ENCODE results near the gene DNM3.
"Not testable (repeated sequence)": the region's sequence is repeated elsewhere in the genome, so short reads cannot be mapped to it uniquely, and the experiment has no call there.

DNM3 gene

GRCh38 chr1:172360511-172360910 is 519.2 kb downstream of the DNM3 start:
- H3K9ac ChIP-seq (ENCODE audit: low read depth in 1 of 2, low read length in 2 of 2), result no peak overlapping the region
- no peak overlapping the region for H3K27ac ChIP-seq (ENCODE audit: low read depth, low read length)
- H3K36me3 ChIP-seq (ENCODE audit: control insufficient read depth in 1 of 2, insufficient read depth in 2 of 2, low read length in 2 of 2), result no peaks in the 10 kb centered on the region
- no peaks in the 10 kb centered on the region for H3K27me3 ChIP-seq (ENCODE audit: control insufficient read depth in 1 of 2, insufficient read depth in 2 of 2, low read length in 2 of 2)
- no peaks in the 10 kb centered on the region for H3K9me3 ChIP-seq (ENCODE audit: control insufficient read depth in 1 of 2, low read length in 2 of 2)
- H3K4me1 ChIP-seq (ENCODE audit: control insufficient read depth in 1 of 2, insufficient read depth in 2 of 2, low read length in 2 of 2), result peaks cover 31 to 53% of the 10 kb centered on the region in 2 donors
- no peak overlapping the region for H3K4me3 ChIP-seq (ENCODE audit: low read depth in 1 of 2, low read length in 2 of 2)

GRCh38 chr1:172360985-172361384 is 519.7 kb downstream of the DNM3 start:
- peaks cover 31 to 53% of the 10 kb centered on the region in 2 donors for H3K4me1 ChIP-seq (ENCODE audit: control insufficient read depth in 1 of 2, insufficient read depth in 2 of 2, low read length in 2 of 2)
- no peak overlapping the region for H3K9ac ChIP-seq (ENCODE audit: low read depth in 1 of 2, low read length in 2 of 2)
- no peak overlapping the region for H3K27ac ChIP-seq (ENCODE audit: low read depth, low read length)

GRCh38 chr1:172363852-172364251 is 522.6 kb downstream of the DNM3 start:
- Histone ChIP-seq H3K9me3 (ENCODE audit: control insufficient read depth in 1 of 2, low read length in 2 of 2) (peaks cover 0 to 10% of the 10 kb centered on the region in 2 donors), H3K36me3 (ENCODE audit: control insufficient read depth in 1 of 2, insufficient read depth in 2 of 2, low read length in 2 of 2) (no peaks in the 10 kb centered on the region), H3K27ac (ENCODE audit: low read depth, low read length) (no peak overlapping the region), H3K9ac (ENCODE audit: low read depth in 1 of 2, low read length in 2 of 2) (no peak overlapping the region), H3K4me3 (ENCODE audit: low read depth in 1 of 2, low read length in 2 of 2) (no peak overlapping the region), H3K27me3 (ENCODE audit: control insufficient read depth in 1 of 2, insufficient read depth in 2 of 2, low read length in 2 of 2) (no peaks in the 10 kb centered on the region), H3K4me1 (ENCODE audit: control insufficient read depth in 1 of 2, insufficient read depth in 2 of 2, low read length in 2 of 2) (peaks cover 20 to 36% of the 10 kb centered on the region in 2 donors)

More at GRCh38 chr1:172360985-172361384, 519.7 kb downstream of the DNM3 start:
- Histone ChIP-seq H3K9me3 (ENCODE audit: control insufficient read depth in 1 of 2, low read length in 2 of 2) (no peaks in the 10 kb centered on the region), H3K4me3 (ENCODE audit: low read depth in 1 of 2, low read length in 2 of 2) (no peak overlapping the region), H3K27me3 (ENCODE audit: control insufficient read depth in 1 of 2, insufficient read depth in 2 of 2, low read length in 2 of 2) (no peaks in the 10 kb centered on the region), H3K36me3 (ENCODE audit: control insufficient read depth in 1 of 2, insufficient read depth in 2 of 2, low read length in 2 of 2) (no peaks in the 10 kb centered on the region)

GRCh38 chr1:172371646-172372045 is 530.3 kb downstream of the DNM3 start:
- H3K9me3 ChIP-seq (ENCODE audit: control insufficient read depth in 1 of 2, low read length in 2 of 2), result not testable (repeated sequence)

GRCh38 chr1:172373864-172374263 is 532.6 kb downstream of the DNM3 start:
- Histone ChIP-seq H3K36me3 (ENCODE audit: control insufficient read depth in 1 of 2, insufficient read depth in 2 of 2, low read length in 2 of 2) (no peaks in the 10 kb centered on the region), H3K27ac (ENCODE audit: low read depth, low read length) (no peak overlapping the region), H3K4me3 (ENCODE audit: low read depth in 1 of 2, low read length in 2 of 2) (no peak overlapping the region), H3K9ac (ENCODE audit: low read depth in 1 of 2, low read length in 2 of 2) (no peak overlapping the region), H3K27me3 (ENCODE audit: control insufficient read depth in 1 of 2, insufficient read depth in 2 of 2, low read length in 2 of 2) (no peaks in the 10 kb centered on the region), H3K4me1 (ENCODE audit: control insufficient read depth in 1 of 2, insufficient read depth in 2 of 2, low read length in 2 of 2) (no peaks in the 10 kb centered on the region), H3K9me3 (ENCODE audit: control insufficient read depth in 1 of 2, low read length in 2 of 2) (no peaks in the 10 kb centered on the region)

More at GRCh38 chr1:172371646-172372045, 530.3 kb downstream of the DNM3 start:
- not testable (repeated sequence) for H3K36me3 ChIP-seq (ENCODE audit: control insufficient read depth in 1 of 2, insufficient read depth in 2 of 2, low read length in 2 of 2); H3K27me3 ChIP-seq (ENCODE audit: control insufficient read depth in 1 of 2, insufficient read depth in 2 of 2, low read length in 2 of 2); H3K4me3 ChIP-seq (ENCODE audit: low read depth in 1 of 2, low read length in 2 of 2); H3K9ac ChIP-seq (ENCODE audit: low read depth in 1 of 2, low read length in 2 of 2); H3K27ac ChIP-seq (ENCODE audit: low read depth, low read length); H3K4me1 ChIP-seq (ENCODE audit: control insufficient read depth in 1 of 2, insufficient read depth in 2 of 2, low read length in 2 of 2)

GRCh38 chr1:172375211-172375631 is 533.9 kb downstream of the DNM3 start:
- no peaks in the 10 kb centered on the region for H3K9me3 ChIP-seq (ENCODE audit: control insufficient read depth in 1 of 2, low read length in 2 of 2)
- no peak overlapping the region for H3K4me3 ChIP-seq (ENCODE audit: low read depth in 1 of 2, low read length in 2 of 2)
- no peaks in the 10 kb centered on the region for H3K4me1 ChIP-seq (ENCODE audit: control insufficient read depth in 1 of 2, insufficient read depth in 2 of 2, low read length in 2 of 2)
- H3K36me3 ChIP-seq (ENCODE audit: control insufficient read depth in 1 of 2, insufficient read depth in 2 of 2, low read length in 2 of 2), result no peaks in the 10 kb centered on the region
- H3K27me3 ChIP-seq (ENCODE audit: control insufficient read depth in 1 of 2, insufficient read depth in 2 of 2, low read length in 2 of 2), result no peaks in the 10 kb centered on the region
- H3K9ac ChIP-seq (ENCODE audit: low read depth in 1 of 2, low read length in 2 of 2), result no peak overlapping the region
- no peak overlapping the region for H3K27ac ChIP-seq (ENCODE audit: low read depth, low read length)

GRCh38 chr1:172376431-172376830 is 535.1 kb downstream of the DNM3 start:
- Histone ChIP-seq H3K36me3 (ENCODE audit: control insufficient read depth in 1 of 2, insufficient read depth in 2 of 2, low read length in 2 of 2) (no peaks in the 10 kb centered on the region), H3K9ac (ENCODE audit: low read depth in 1 of 2, low read length in 2 of 2) (no peak overlapping the region), H3K27me3 (ENCODE audit: control insufficient read depth in 1 of 2, insufficient read depth in 2 of 2, low read length in 2 of 2) (no peaks in the 10 kb centered on the region), H3K9me3 (ENCODE audit: control insufficient read depth in 1 of 2, low read length in 2 of 2) (no peaks in the 10 kb centered on the region), H3K4me1 (ENCODE audit: control insufficient read depth in 1 of 2, insufficient read depth in 2 of 2, low read length in 2 of 2) (no peaks in the 10 kb centered on the region), H3K4me3 (ENCODE audit: low read depth in 1 of 2, low read length in 2 of 2) (no peak overlapping the region), H3K27ac (ENCODE audit: low read depth, low read length) (no peak overlapping the region)

GRCh38 chr1:172377565-172377964 is 536.3 kb downstream of the DNM3 start:
- no peaks in the 10 kb centered on the region for H3K27me3 ChIP-seq (ENCODE audit: control insufficient read depth in 1 of 2, insufficient read depth in 2 of 2, low read length in 2 of 2)
- no peaks in the 10 kb centered on the region for H3K4me1 ChIP-seq (ENCODE audit: control insufficient read depth in 1 of 2, insufficient read depth in 2 of 2, low read length in 2 of 2)
- H3K27ac ChIP-seq (ENCODE audit: low read depth, low read length), result no peak overlapping the region
- no peak overlapping the region for H3K9ac ChIP-seq (ENCODE audit: low read depth in 1 of 2, low read length in 2 of 2)
- H3K4me3 ChIP-seq (ENCODE audit: low read depth in 1 of 2, low read length in 2 of 2), result no peak overlapping the region
- no peaks in the 10 kb centered on the region for H3K36me3 ChIP-seq (ENCODE audit: control insufficient read depth in 1 of 2, insufficient read depth in 2 of 2, low read length in 2 of 2)
- H3K9me3 ChIP-seq (ENCODE audit: control insufficient read depth in 1 of 2, low read length in 2 of 2), result no peaks in the 10 kb centered on the region

- no peaks in the 10 kb centered on the region for H3K36me3 ChIP-seq (ENCODE audit: control insufficient read depth in 1 of 2, insufficient read depth in 2 of 2, low read length in 2 of 2)
- H3K27me3 ChIP-seq (ENCODE audit: control insufficient read depth in 1 of 2, insufficient read depth in 2 of 2, low read length in 2 of 2), result no peaks in the 10 kb centered on the region
- H3K4me1 ChIP-seq (ENCODE audit: control insufficient read depth in 1 of 2, insufficient read depth in 2 of 2, low read length in 2 of 2), result no peaks in the 10 kb centered on the region
- no peaks in the 10 kb centered on the region for H3K9me3 ChIP-seq (ENCODE audit: control insufficient read depth in 1 of 2, low read length in 2 of 2)
- H3K27ac ChIP-seq (ENCODE audit: low read depth, low read length), result no peak overlapping the region
- no peak overlapping the region for H3K9ac ChIP-seq (ENCODE audit: low read depth in 1 of 2, low read length in 2 of 2)
- H3K4me3 ChIP-seq (ENCODE audit: low read depth in 1 of 2, low read length in 2 of 2), result no peak overlapping the region
Measured at GRCh38 chr1:172378109-172378760, 536.9 kb downstream of the DNM3 start.

GRCh38 chr1:172380441-172381244 is 539.3 kb downstream of the DNM3 start:
- no peak overlapping the region for H3K4me3 ChIP-seq (ENCODE audit: low read depth in 1 of 2, low read length in 2 of 2)
- H3K9me3 ChIP-seq (ENCODE audit: control insufficient read depth in 1 of 2, low read length in 2 of 2), result no peaks in the 10 kb centered on the region
- no peak overlapping the region for H3K27ac ChIP-seq (ENCODE audit: low read depth, low read length)
- no peaks in the 10 kb centered on the region for H3K4me1 ChIP-seq (ENCODE audit: control insufficient read depth in 1 of 2, insufficient read depth in 2 of 2, low read length in 2 of 2)
- no peaks in the 10 kb centered on the region for H3K27me3 ChIP-seq (ENCODE audit: control insufficient read depth in 1 of 2, insufficient read depth in 2 of 2, low read length in 2 of 2)
- H3K9ac ChIP-seq (ENCODE audit: low read depth in 1 of 2, low read length in 2 of 2), result no peak overlapping the region
- no peaks in the 10 kb centered on the region for H3K36me3 ChIP-seq (ENCODE audit: control insufficient read depth in 1 of 2, insufficient read depth in 2 of 2, low read length in 2 of 2)
